ENCODE data around the gene FMNL3. TPM values are rescaled to one million over a fixed set of nuclear protein-coding genes. Genes with fewer than 3 reads are reported as not detected.

Gene FMNL3
- total and polyA plus RNA-seq, 2 of the 8 experiments (the other 6 are each of a cell fraction or from before 2014, with no cell fraction given) = 8.6 to 29.0 TPM

GRCh38 chr12:49623142-49623904, 83.9 kb downstream of the FMNL3 start, which contains the start of gene PRPF40B (continued):
- 0 out of 2 replicates have a peak, but pooled peaks have one; percentile 47 for TF ChIP-seq TCF12 (IDR thresholded peaks at IDR 0.05; ENCODE audit: low read depth, low read length)
- no peak for TF ChIP-seq MAFK (IDR thresholded peaks at IDR 0.05; ENCODE audit: low read depth, low read length)
- TF ChIP-seq TAF1 (IDR thresholded peaks at IDR 0.05; ENCODE audit: low read depth, low read length) = peak; percentile 60; the same call in 1 of the 2 replicates
- 0 out of 2 replicates have a peak, but pooled peaks have one; percentile 49 for TF ChIP-seq TBP (IDR thresholded peaks at IDR 0.05; ENCODE audit: low read depth, low read length)
- no peak for TF ChIP-seq ZNF274 (IDR thresholded peaks at IDR 0.05; ENCODE audit: borderline replicate concordance, extremely low read depth, low read length)
- no peak for TF ChIP-seq RXRA (IDR thresholded peaks at IDR 0.05; ENCODE audit: insufficient read depth, low read depth, low read length)
- no peak for TF ChIP-seq RFX5 (IDR thresholded peaks at IDR 0.05; ENCODE audit: borderline replicate concordance, low read depth, low read length)
- peak; percentile 27 to 47; a peak in 3 of 4 replicates for TF ChIP-seq RAD21 (IDR thresholded peaks at IDR 0.05 in 1 of 2, conservative IDR thresholded peaks at IDR 0.05 in 1 of 2; ENCODE audit: low read depth in 2 of 2, low read length in 2 of 2)
- TF ChIP-seq SIX5 (IDR thresholded peaks at IDR 0.05; ENCODE audit: low read depth, low read length) = no peak
- TF ChIP-seq RNF2 (IDR thresholded peaks at IDR 0.05; ENCODE audit: borderline replicate concordance, low read depth, low read length, missing control alignments, poor library complexity, severe bottlenecking) = no peak
- TF ChIP-seq JUND (IDR thresholded peaks at IDR 0.05; ENCODE audit: low read length) = no peak
- TF ChIP-seq, protein P1, sequence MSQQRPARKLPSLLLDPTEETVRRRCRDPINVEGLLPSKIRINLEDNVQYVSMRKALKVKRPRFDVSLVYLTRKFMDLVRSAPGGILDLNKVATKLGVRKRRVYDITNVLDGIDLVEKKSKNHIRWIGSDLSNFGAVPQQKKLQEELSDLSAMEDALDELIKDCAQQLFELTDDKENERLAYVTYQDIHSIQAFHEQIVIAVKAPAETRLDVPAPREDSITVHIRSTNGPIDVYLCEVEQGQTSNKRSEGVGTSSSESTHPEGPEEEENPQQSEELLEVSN (IDR thresholded peaks at IDR 0.05) = no peak
- 0 out of 2 replicates have a peak, but pooled peaks have one; percentile 44 for TF ChIP-seq SP1 (IDR thresholded peaks at IDR 0.05; ENCODE audit: low read depth, low read length)
- TF ChIP-seq SIRT6 (IDR thresholded peaks at IDR 0.05; ENCODE audit: low read length) = no peak
- TF ChIP-seq HDAC2 (IDR thresholded peaks at IDR 0.05; ENCODE audit: borderline replicate concordance in 1 of 2, low read depth in 2 of 2, low read length in 2 of 2) = peak in 1 of 2 experiments; percentile 53; a peak in 2 of 4 replicates
- TF ChIP-seq SP4 (IDR thresholded peaks at IDR 0.05; ENCODE audit: low read length) = no peak; the same call in 1 of the 2 replicates
- peak; percentile 49; the same call in 1 of the 2 replicates for TF ChIP-seq PHF8 (conservative IDR thresholded peaks at IDR 0.05; ENCODE audit: low read depth, low read length)
- no peak for TF ChIP-seq NANOG (IDR thresholded peaks at IDR 0.05; ENCODE audit: insufficient read depth, low read depth, low read length, poor library complexity, severe bottlenecking)
- TF ChIP-seq EGR1 (IDR thresholded peaks at IDR 0.05; ENCODE audit: borderline replicate concordance, low read depth, low read length) = peak; percentile 89
- TF ChIP-seq KDM4A (IDR thresholded peaks at IDR 0.05; ENCODE audit: low read depth, low read length, severe bottlenecking) = peak; percentile 15

Measured in H1 (cell line).